ENCODE data around the gene FBXO7.

GRCh38 chr22:32536352-32536751 is 61.7 kb downstream of the FBXO7 start:
- TF ChIP-seq TAF1 (IDR thresholded peaks at IDR 0.05; ENCODE audit: borderline replicate concordance, insufficient read depth, low read length) (no peak), SIN3A (IDR thresholded peaks at IDR 0.05; ENCODE audit: borderline replicate concordance, insufficient read depth, low read length) (no peak), POLR2AphosphoS5 (IDR thresholded peaks at IDR 0.05; ENCODE audit: low read depth, low read length) (no peak), REST (IDR thresholded peaks at IDR 0.05; ENCODE audit: insufficient read depth in 1 of 2, low read depth in 2 of 2, low read length in 2 of 2) (no peak)
